ENCODE measurements around the gene PRKCZ.

Gene PRKCZ

DNA sequence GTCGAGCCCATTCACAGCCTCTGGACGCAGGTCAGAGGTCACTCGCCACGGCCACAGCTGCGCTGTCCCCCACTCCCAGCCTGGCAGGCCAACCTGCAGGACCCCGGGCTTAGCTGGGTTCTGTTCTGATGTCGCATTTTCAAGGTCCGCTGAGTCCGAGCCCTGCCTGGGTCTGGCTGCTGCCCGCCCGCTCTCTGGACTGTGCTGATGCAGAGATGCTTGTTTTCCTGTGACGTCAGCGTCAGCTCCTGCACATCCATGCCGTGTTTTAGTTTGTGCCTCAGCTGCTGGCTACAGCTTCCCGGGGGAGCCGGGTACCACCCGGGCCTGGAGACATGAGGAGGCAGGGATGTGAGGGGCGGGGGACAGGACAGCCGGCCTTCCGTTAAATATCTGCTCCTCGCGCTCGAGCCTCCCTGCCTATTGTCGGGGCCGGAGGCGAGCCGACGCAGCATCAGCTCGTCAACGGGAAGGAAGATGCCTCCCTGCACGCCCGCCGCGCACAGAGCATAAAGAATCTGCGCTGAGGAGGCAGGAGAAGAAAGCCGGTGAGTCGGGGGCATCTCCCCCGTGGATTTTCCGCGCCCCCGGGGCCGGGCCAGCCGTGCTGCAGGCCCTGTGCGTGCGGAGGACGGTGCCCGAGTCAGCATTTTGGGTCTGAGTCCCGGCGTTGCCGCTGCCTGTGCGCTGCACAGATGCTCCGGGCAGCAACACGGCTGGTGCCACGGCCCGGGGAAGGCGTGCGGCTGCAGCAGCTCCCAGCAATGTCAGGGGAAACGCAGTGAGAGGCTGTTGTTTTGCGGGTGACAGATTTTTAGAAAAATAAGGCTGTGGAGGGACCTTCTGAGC, 23.4 kb downstream of the PRKCZ start:
- Histone ChIP-seq H3K9me3 (ENCODE audit: severe bottlenecking) (peaks cover 15% of the 10 kb centered on the region), H3K36me3 (ENCODE audit: low read depth) (peaks cover 21% of the 10 kb centered on the region), H3K27me3 (ENCODE audit: insufficient read depth, poor library complexity, severe bottlenecking) (no peaks in the 10 kb centered on the region), H3K4me1 (ENCODE audit: insufficient read depth, poor library complexity, severe bottlenecking) (no peaks in the 10 kb centered on the region), H3K27ac (ENCODE audit: poor library complexity, severe bottlenecking) (no peak overlapping the region), H3K4me3 (ENCODE audit: severe bottlenecking) (no peak overlapping the region)
- no peak for ATAC-seq (ENCODE audit: low read depth)
- no peak for DNase-seq (ENCODE audit: low spot score)
- TF ChIP-seq, protein P1, sequence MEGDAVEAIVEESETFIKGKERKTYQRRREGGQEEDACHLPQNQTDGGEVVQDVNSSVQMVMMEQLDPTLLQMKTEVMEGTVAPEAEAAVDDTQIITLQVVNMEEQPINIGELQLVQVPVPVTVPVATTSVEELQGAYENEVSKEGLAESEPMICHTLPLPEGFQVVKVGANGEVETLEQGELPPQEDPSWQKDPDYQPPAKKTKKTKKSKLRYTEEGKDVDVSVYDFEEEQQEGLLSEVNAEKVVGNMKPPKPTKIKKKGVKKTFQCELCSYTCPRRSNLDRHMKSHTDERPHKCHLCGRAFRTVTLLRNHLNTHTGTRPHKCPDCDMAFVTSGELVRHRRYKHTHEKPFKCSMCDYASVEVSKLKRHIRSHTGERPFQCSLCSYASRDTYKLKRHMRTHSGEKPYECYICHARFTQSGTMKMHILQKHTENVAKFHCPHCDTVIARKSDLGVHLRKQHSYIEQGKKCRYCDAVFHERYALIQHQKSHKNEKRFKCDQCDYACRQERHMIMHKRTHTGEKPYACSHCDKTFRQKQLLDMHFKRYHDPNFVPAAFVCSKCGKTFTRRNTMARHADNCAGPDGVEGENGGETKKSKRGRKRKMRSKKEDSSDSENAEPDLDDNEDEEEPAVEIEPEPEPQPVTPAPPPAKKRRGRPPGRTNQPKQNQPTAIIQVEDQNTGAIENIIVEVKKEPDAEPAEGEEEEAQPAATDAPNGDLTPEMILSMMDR (IDR thresholded peaks at IDR 0.05; ENCODE audit: poor library complexity, severe bottlenecking): no peak

DNA sequence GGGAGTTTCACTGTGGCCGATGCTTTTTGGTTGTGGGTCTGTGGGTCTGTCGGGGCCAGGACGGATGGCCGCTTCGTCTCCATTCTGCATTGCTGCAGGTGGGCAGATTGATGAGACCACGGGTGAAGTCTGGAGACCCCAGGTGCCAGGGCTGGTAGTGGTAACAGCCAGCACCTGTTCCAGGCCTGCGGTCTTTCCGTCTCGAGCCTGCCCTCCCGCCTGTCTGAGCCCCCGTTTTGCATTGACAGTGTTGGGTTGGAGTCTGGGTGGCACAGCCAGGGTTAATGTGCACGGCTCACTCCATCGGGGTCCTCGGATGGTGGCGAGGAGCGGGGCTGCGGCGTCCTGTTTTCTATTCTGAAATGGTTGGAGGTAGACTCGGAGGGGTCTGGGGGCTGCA, 24.2 kb downstream of the PRKCZ start:
- H3K27ac ChIP-seq (ENCODE audit: poor library complexity, severe bottlenecking): no peak overlapping the region
- no peak for DNase-seq (ENCODE audit: low spot score)
- TF ChIP-seq, protein P1 (IDR thresholded peaks at IDR 0.05; ENCODE audit: poor library complexity, severe bottlenecking): no peak
- no peaks in the 10 kb centered on the region for H3K4me1 ChIP-seq (ENCODE audit: insufficient read depth, poor library complexity, severe bottlenecking)
- no peak for ATAC-seq (ENCODE audit: low read depth)
- H3K4me3 ChIP-seq (ENCODE audit: severe bottlenecking): no peak overlapping the region
- peaks cover 15% of the 10 kb centered on the region for H3K9me3 ChIP-seq (ENCODE audit: severe bottlenecking)
- H3K27me3 ChIP-seq (ENCODE audit: insufficient read depth, poor library complexity, severe bottlenecking): no peaks in the 10 kb centered on the region
- peaks cover 21% of the 10 kb centered on the region for H3K36me3 ChIP-seq (ENCODE audit: low read depth)

DNA sequence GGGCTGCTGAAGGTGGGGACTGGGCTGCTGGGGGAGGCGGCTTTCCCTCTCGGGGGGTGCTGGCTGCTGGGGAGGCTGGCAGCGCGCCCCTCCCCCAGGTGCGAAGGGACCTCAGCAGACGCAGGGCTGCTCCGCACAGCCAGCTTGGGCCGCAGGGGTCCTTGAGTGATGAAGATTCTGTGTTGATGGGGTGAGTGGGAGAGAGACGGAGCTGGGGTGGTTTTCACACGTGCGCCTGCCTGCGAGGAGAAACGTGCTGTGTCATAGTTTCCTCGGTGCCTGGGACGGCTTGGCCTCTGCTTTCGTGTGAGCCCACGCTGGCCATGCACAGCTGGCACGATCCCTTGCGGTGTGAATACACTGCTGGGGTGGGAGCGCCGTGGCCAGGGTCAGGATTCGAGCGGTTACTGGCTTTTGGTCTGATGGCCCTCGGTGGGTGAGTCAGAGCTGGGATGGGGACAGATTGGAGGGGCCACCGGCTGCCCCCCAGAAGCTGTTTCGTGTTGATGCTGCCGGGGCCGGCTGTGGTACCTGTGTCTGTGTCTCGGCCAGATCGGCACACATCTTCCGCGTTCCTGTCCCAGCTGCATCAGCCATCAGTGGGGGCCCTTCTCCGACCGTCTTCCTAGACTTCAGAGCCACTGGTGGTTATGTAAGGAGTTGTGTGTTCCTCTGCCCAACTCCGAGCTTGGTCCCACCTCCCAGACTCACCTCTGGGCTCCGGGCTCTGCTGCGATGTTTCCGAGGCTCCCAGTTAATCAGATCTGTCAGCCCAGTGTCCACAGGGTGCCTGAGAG, 24.9 kb downstream of the PRKCZ start:
- DNase-seq (ENCODE audit: low spot score) (no peak), ATAC-seq (ENCODE audit: low read depth) (no peak)
- Histone ChIP-seq H3K4me3 (ENCODE audit: severe bottlenecking) (no peak overlapping the region), H3K27ac (ENCODE audit: poor library complexity, severe bottlenecking) (no peak overlapping the region), H3K4me1 (ENCODE audit: insufficient read depth, poor library complexity, severe bottlenecking) (no peaks in the 10 kb centered on the region), H3K9me3 (ENCODE audit: severe bottlenecking) (peaks cover 15% of the 10 kb centered on the region), H3K27me3 (ENCODE audit: insufficient read depth, poor library complexity, severe bottlenecking) (no peaks in the 10 kb centered on the region), H3K36me3 (ENCODE audit: low read depth) (peaks cover 21% of the 10 kb centered on the region)
- TF ChIP-seq, protein P1 (IDR thresholded peaks at IDR 0.05; ENCODE audit: poor library complexity, severe bottlenecking): no peak

DNA sequence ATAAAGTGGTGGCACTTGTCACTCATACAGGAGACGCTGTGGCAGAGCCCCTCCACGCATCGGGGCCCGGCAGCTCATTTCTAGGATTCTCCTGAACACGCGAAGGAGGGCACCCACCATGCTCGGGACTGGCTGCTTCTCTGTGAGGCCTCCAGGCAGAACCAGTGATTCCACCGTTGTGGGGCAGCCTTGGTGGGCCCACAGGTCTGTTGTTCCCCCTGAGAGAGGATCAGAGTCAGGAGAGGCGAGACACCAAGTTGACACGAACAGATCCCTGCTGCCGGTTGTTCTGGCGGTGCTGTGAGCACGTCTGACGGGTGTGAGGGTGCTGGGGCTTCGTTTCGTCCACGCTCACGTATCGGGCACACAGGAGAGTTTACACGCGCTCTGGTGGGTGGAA, 26.6 kb downstream of the PRKCZ start:
- Histone ChIP-seq H3K4me1 (ENCODE audit: insufficient read depth, poor library complexity, severe bottlenecking) (no peaks in the 10 kb centered on the region), H3K27me3 (ENCODE audit: insufficient read depth, poor library complexity, severe bottlenecking) (no peaks in the 10 kb centered on the region), H3K27ac (ENCODE audit: poor library complexity, severe bottlenecking) (no peak overlapping the region), H3K4me3 (ENCODE audit: severe bottlenecking) (no peak overlapping the region), H3K36me3 (ENCODE audit: low read depth) (peaks cover 18% of the 10 kb centered on the region), H3K9me3 (ENCODE audit: severe bottlenecking) (peaks cover 15% of the 10 kb centered on the region)
- ATAC-seq (ENCODE audit: low read depth) (no peak), DNase-seq (ENCODE audit: low spot score) (no peak)
- TF ChIP-seq, protein P1 (IDR thresholded peaks at IDR 0.05; ENCODE audit: poor library complexity, severe bottlenecking): no peak
